ENCODE measurements around the gene PCGF2.

Gene PCGF2

GRCh38 chr17:38717139-38717745, 30.9 kb downstream of the PCGF2 start:
- DNase-seq (ENCODE audit: low spot score) = no peak

- DNase-seq (ENCODE audit: low spot score) = no peak
Observed at GRCh38 chr17:38716368-38717005, 31.6 kb downstream of the PCGF2 start.

- DNase-seq (ENCODE audit: low spot score) = no peak
Observed at GRCh38 chr17:38715216-38715943, 32.8 kb downstream of the PCGF2 start.

- no peak for DNase-seq (ENCODE audit: low spot score)
Observed at GRCh38 chr17:38713456-38714075, 34.6 kb downstream of the PCGF2 start.

GRCh38 chr17:38712593-38712992, 35.5 kb downstream of the PCGF2 start:
- no peak for DNase-seq (ENCODE audit: low spot score)

- no peak for DNase-seq (ENCODE audit: low spot score)
Observed at GRCh38 chr17:38711792-38712571, 36.2 kb downstream of the PCGF2 start.

- no peak for DNase-seq (ENCODE audit: low spot score)
Observed at GRCh38 chr17:38710985-38711384, 37.2 kb downstream of the PCGF2 start.

- no peak for DNase-seq (ENCODE audit: low spot score)
Observed at GRCh38 chr17:38710604-38710962, 37.6 kb downstream of the PCGF2 start.

- no peak for DNase-seq (ENCODE audit: low spot score)
Observed at GRCh38 chr17:38709864-38710603, 38.1 kb downstream of the PCGF2 start.

GRCh38 chr17:38709104-38709820, 38.9 kb downstream of the PCGF2 start:
- no peak for DNase-seq (ENCODE audit: low spot score)

- no peak for DNase-seq (ENCODE audit: low spot score)
Observed at GRCh38 chr17:38707678-38708351, 40.3 kb downstream of the PCGF2 start.

GRCh38 chr17:38706505-38707216, 41.5 kb downstream of the PCGF2 start:
- no peak for DNase-seq (ENCODE audit: low spot score)

GRCh38 chr17:38705803-38706504, 42.2 kb downstream of the PCGF2 start:
- DNase-seq (ENCODE audit: low spot score) = no peak

GRCh38 chr17:38705523-38705802, 42.7 kb downstream of the PCGF2 start:
- no peak for DNase-seq (ENCODE audit: low spot score)

- DNase-seq (ENCODE audit: low spot score) = peak; percentile 78
Observed at GRCh38 chr17:38704606-38705522, 43.3 kb downstream of the PCGF2 start, which contains the start of gene MLLT6. TSS of gene MLLT6 (plus strand) at chr17:38705273. CDS start at chr17:38705633, 360 bp downstream.

GRCh38 chr17:38703742-38704605, 44.2 kb downstream of the PCGF2 start:
- peak; percentile 70 for DNase-seq (ENCODE audit: low spot score)

All from CD4-positive, alpha-beta T cell treated with Interleukin-15 for 4 hours (primary cell).